Measurements from ENCODE around the gene KCNIP1.

Gene KCNIP1

GRCh38 chr5:170716396-170716795 is 212.6 kb downstream of the KCNIP1 start:
- Histone ChIP-seq H3K27me3 (ENCODE audit: control insufficient read depth, insufficient read depth, low read length) (no peaks in the 10 kb centered on the region), H3K4me3 (ENCODE audit: low read depth, low read length) (no peak overlapping the region), H3K36me3 (ENCODE audit: control insufficient read depth, insufficient read depth, low read length) (no peaks in the 10 kb centered on the region), H3K9me3 (ENCODE audit: control insufficient read depth, insufficient read depth, low read depth, low read length) (peaks cover 15% of the 10 kb centered on the region), H3K4me1 (ENCODE audit: control insufficient read depth, insufficient read depth, low read length) (no peaks in the 10 kb centered on the region), H3K9ac (ENCODE audit: low read length) (no peak overlapping the region), H3K27ac (ENCODE audit: low read depth, low read length) (no peak overlapping the region)

- Histone ChIP-seq H3K4me3 (ENCODE audit: low read depth, low read length) (no peak overlapping the region), H3K9me3 (ENCODE audit: control insufficient read depth, insufficient read depth, low read depth, low read length) (peaks cover 15% of the 10 kb centered on the region), H3K4me1 (ENCODE audit: control insufficient read depth, insufficient read depth, low read length) (no peaks in the 10 kb centered on the region), H3K27me3 (ENCODE audit: control insufficient read depth, insufficient read depth, low read length) (no peaks in the 10 kb centered on the region), H3K9ac (ENCODE audit: low read length) (no peak overlapping the region), H3K27ac (ENCODE audit: low read depth, low read length) (no peak overlapping the region), H3K36me3 (ENCODE audit: control insufficient read depth, insufficient read depth, low read length) (no peaks in the 10 kb centered on the region)
Observed at GRCh38 chr5:170719551-170719950, 215.7 kb downstream of the KCNIP1 start.

DNA sequence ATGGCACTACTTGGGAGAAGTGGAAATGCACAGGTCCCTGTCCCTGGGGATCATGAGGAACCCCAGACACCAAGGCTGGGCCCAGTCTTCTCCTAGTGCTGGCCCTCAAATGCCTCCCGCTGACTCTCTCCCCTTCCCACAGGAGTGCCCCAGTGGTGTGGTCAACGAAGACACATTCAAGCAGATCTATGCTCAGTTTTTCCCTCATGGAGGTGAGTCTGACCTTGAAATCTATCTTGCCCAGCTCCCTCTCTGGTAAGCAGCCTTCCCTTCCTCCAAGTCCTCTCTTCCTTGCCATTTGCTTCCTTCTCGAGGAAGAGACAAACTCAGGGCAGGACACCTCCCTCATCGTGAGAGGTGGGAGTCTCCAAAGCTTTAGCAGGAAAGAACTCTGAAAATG is 216.4 kb downstream of the KCNIP1 start:
- Histone ChIP-seq H3K27ac (ENCODE audit: low read depth, low read length) (no peak overlapping the region), H3K27me3 (ENCODE audit: control insufficient read depth, insufficient read depth, low read length) (no peaks in the 10 kb centered on the region)

GRCh38 chr5:170720984-170721383 is 217.2 kb downstream of the KCNIP1 start:
- H3K9me3 ChIP-seq (ENCODE audit: control insufficient read depth, insufficient read depth, low read depth, low read length): peaks cover 15% of the 10 kb centered on the region
- no peaks in the 10 kb centered on the region for H3K27me3 ChIP-seq (ENCODE audit: control insufficient read depth, insufficient read depth, low read length)
- no peak overlapping the region for H3K9ac ChIP-seq (ENCODE audit: low read length)
- no peak overlapping the region for H3K4me3 ChIP-seq (ENCODE audit: low read depth, low read length)
- H3K36me3 ChIP-seq (ENCODE audit: control insufficient read depth, insufficient read depth, low read length): no peaks in the 10 kb centered on the region
- no peak overlapping the region for H3K27ac ChIP-seq (ENCODE audit: low read depth, low read length)
- H3K4me1 ChIP-seq (ENCODE audit: control insufficient read depth, insufficient read depth, low read length): no peaks in the 10 kb centered on the region

More for the DNA sequence above, 216.4 kb downstream of the KCNIP1 start:
- Histone ChIP-seq H3K9me3 (ENCODE audit: control insufficient read depth, insufficient read depth, low read depth, low read length) (peaks cover 15% of the 10 kb centered on the region), H3K4me1 (ENCODE audit: control insufficient read depth, insufficient read depth, low read length) (no peaks in the 10 kb centered on the region), H3K4me3 (ENCODE audit: low read depth, low read length) (no peak overlapping the region), H3K36me3 (ENCODE audit: control insufficient read depth, insufficient read depth, low read length) (no peaks in the 10 kb centered on the region), H3K9ac (ENCODE audit: low read length) (no peak overlapping the region)

DNA sequence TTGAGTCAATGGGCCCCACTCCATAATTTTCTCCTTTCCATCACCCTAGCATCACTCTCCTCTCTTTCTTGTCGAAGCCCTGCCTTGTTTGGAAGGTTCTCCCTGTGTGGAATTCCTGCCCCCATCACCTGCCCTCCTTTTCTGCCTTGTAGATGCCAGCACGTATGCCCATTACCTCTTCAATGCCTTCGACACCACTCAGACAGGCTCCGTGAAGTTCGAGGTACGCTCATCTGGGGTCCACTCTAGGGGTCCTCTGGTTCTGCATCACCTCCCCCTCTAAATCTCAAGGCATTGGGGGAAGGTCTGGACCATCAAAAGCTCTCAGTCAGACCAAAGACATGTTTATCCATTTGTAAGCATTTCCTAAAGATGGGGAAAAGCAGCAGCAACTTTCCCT is 217.9 kb downstream of the KCNIP1 start:
- Histone ChIP-seq H3K9me3 (ENCODE audit: control insufficient read depth, insufficient read depth, low read depth, low read length) (peaks cover 15% of the 10 kb centered on the region), H3K4me3 (ENCODE audit: low read depth, low read length) (no peak overlapping the region), H3K36me3 (ENCODE audit: control insufficient read depth, insufficient read depth, low read length) (no peaks in the 10 kb centered on the region), H3K4me1 (ENCODE audit: control insufficient read depth, insufficient read depth, low read length) (no peaks in the 10 kb centered on the region), H3K9ac (ENCODE audit: low read length) (no peak overlapping the region), H3K27ac (ENCODE audit: low read depth, low read length) (no peak overlapping the region), H3K27me3 (ENCODE audit: control insufficient read depth, insufficient read depth, low read length) (no peaks in the 10 kb centered on the region)

- H3K4me3 ChIP-seq (ENCODE audit: low read depth, low read length): no peak overlapping the region
- H3K9me3 ChIP-seq (ENCODE audit: control insufficient read depth, insufficient read depth, low read depth, low read length): peaks cover 15% of the 10 kb centered on the region
- H3K27me3 ChIP-seq (ENCODE audit: control insufficient read depth, insufficient read depth, low read length): no peaks in the 10 kb centered on the region
- no peak overlapping the region for H3K27ac ChIP-seq (ENCODE audit: low read depth, low read length)
- no peaks in the 10 kb centered on the region for H3K4me1 ChIP-seq (ENCODE audit: control insufficient read depth, insufficient read depth, low read length)
- no peak overlapping the region for H3K9ac ChIP-seq (ENCODE audit: low read length)
- no peaks in the 10 kb centered on the region for H3K36me3 ChIP-seq (ENCODE audit: control insufficient read depth, insufficient read depth, low read length)
Observed at GRCh38 chr5:170722316-170722715, 218.5 kb downstream of the KCNIP1 start.

GRCh38 chr5:170731052-170731451 is 227.2 kb downstream of the KCNIP1 start:
- H3K4me1 ChIP-seq (ENCODE audit: control insufficient read depth, insufficient read depth, low read length): no peaks in the 10 kb centered on the region
- H3K27me3 ChIP-seq (ENCODE audit: control insufficient read depth, insufficient read depth, low read length): no peaks in the 10 kb centered on the region
- H3K9ac ChIP-seq (ENCODE audit: low read length): no peak overlapping the region
- H3K27ac ChIP-seq (ENCODE audit: low read depth, low read length): no peak overlapping the region
- no peaks in the 10 kb centered on the region for H3K36me3 ChIP-seq (ENCODE audit: control insufficient read depth, insufficient read depth, low read length)
- peaks cover 9% of the 10 kb centered on the region for H3K9me3 ChIP-seq (ENCODE audit: control insufficient read depth, insufficient read depth, low read depth, low read length)
- H3K4me3 ChIP-seq (ENCODE audit: low read depth, low read length): no peak overlapping the region

- Histone ChIP-seq H3K27me3 (ENCODE audit: control insufficient read depth, insufficient read depth, low read length) (no peaks in the 10 kb centered on the region), H3K9ac (ENCODE audit: low read length) (no peak overlapping the region), H3K4me1 (ENCODE audit: control insufficient read depth, insufficient read depth, low read length) (peaks cover 12% of the 10 kb centered on the region), H3K4me3 (ENCODE audit: low read depth, low read length) (no peak overlapping the region), H3K27ac (ENCODE audit: low read depth, low read length) (no peak overlapping the region), H3K36me3 (ENCODE audit: control insufficient read depth, insufficient read depth, low read length) (no peaks in the 10 kb centered on the region), H3K9me3 (ENCODE audit: control insufficient read depth, insufficient read depth, low read depth, low read length) (peaks cover 15% of the 10 kb centered on the region)
Observed at GRCh38 chr5:170732685-170733084, 228.9 kb downstream of the KCNIP1 start.

- H3K4me3 ChIP-seq (ENCODE audit: low read depth, low read length): no peak overlapping the region
- no peaks in the 10 kb centered on the region for H3K36me3 ChIP-seq (ENCODE audit: control insufficient read depth, insufficient read depth, low read length)
Observed at GRCh38 chr5:170736966-170737365, 233.1 kb downstream of the KCNIP1 start.

GRCh38 chr5:170737591-170737990 is 233.8 kb downstream of the KCNIP1 start:
- Histone ChIP-seq H3K27me3 (ENCODE audit: control insufficient read depth, insufficient read depth, low read length) (no peaks in the 10 kb centered on the region), H3K4me1 (ENCODE audit: control insufficient read depth, insufficient read depth, low read length) (peaks cover 21% of the 10 kb centered on the region), H3K9ac (ENCODE audit: low read length) (no peak overlapping the region), H3K27ac (ENCODE audit: low read depth, low read length) (no peak overlapping the region), H3K9me3 (ENCODE audit: control insufficient read depth, insufficient read depth, low read depth, low read length) (peaks cover 15% of the 10 kb centered on the region), H3K36me3 (ENCODE audit: control insufficient read depth, insufficient read depth, low read length) (no peaks in the 10 kb centered on the region), H3K4me3 (ENCODE audit: low read depth, low read length) (no peak overlapping the region)

More at GRCh38 chr5:170736966-170737365, 233.1 kb downstream of the KCNIP1 start:
- peaks cover 21% of the 10 kb centered on the region for H3K4me1 ChIP-seq (ENCODE audit: control insufficient read depth, insufficient read depth, low read length)
- H3K27me3 ChIP-seq (ENCODE audit: control insufficient read depth, insufficient read depth, low read length): no peaks in the 10 kb centered on the region
- no peak overlapping the region for H3K9ac ChIP-seq (ENCODE audit: low read length)
- no peak overlapping the region for H3K27ac ChIP-seq (ENCODE audit: low read depth, low read length)
- H3K9me3 ChIP-seq (ENCODE audit: control insufficient read depth, insufficient read depth, low read depth, low read length): peaks cover 15% of the 10 kb centered on the region

DNA sequence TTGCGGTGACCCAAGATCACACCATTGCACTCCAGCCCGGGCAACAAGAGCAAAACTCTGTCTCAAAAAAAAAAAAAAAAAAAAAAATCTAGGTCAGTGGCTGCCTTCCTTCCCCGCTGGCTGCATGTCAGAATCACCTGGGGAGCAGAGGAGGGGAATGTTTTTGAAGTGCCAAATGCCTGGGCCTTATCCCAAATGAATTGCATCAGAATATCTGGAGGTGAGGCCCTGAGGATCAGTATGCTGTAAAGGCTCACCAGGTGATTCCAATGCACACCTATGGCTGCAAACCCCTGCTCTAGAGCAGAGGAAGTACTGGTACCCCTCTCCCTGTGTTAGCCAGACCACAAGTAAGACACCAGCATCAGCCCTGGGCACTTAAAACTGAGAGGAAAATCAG is 235.0 kb downstream of the KCNIP1 start:
- Histone ChIP-seq H3K4me3 (ENCODE audit: low read depth, low read length) (no peak overlapping the region), H3K27me3 (ENCODE audit: control insufficient read depth, insufficient read depth, low read length) (no peaks in the 10 kb centered on the region; the same call in 1 of the 2 replicates), H3K27ac (ENCODE audit: low read depth, low read length) (no peak overlapping the region)

GRCh38 chr5:170739446-170739845 is 235.6 kb downstream of the KCNIP1 start:
- Histone ChIP-seq H3K4me1 (ENCODE audit: control insufficient read depth, insufficient read depth, low read length) (peaks cover 24% of the 10 kb centered on the region), H3K9ac (ENCODE audit: low read length) (no peak overlapping the region), H3K27ac (ENCODE audit: low read depth, low read length) (no peak overlapping the region), H3K27me3 (ENCODE audit: control insufficient read depth, insufficient read depth, low read length) (no peaks in the 10 kb centered on the region; the same call in 1 of the 2 replicates), H3K4me3 (ENCODE audit: low read depth, low read length) (no peak overlapping the region), H3K9me3 (ENCODE audit: control insufficient read depth, insufficient read depth, low read depth, low read length) (peaks cover 15% of the 10 kb centered on the region), H3K36me3 (ENCODE audit: control insufficient read depth, insufficient read depth, low read length) (no peaks in the 10 kb centered on the region)

More for the DNA sequence above, 235.0 kb downstream of the KCNIP1 start:
- H3K9me3 ChIP-seq (ENCODE audit: control insufficient read depth, insufficient read depth, low read depth, low read length): peaks cover 15% of the 10 kb centered on the region
- H3K9ac ChIP-seq (ENCODE audit: low read length): no peak overlapping the region
- peaks cover 21% of the 10 kb centered on the region for H3K4me1 ChIP-seq (ENCODE audit: control insufficient read depth, insufficient read depth, low read length)
- H3K36me3 ChIP-seq (ENCODE audit: control insufficient read depth, insufficient read depth, low read length): no peaks in the 10 kb centered on the region
